GM15510 (cell line): Measurements from ENCODE around the gene PRRG3.

Experiments
- POLR2A ChIP-seq: IDR thresholded peaks from 3 replicates; pipeline ENCODE4 v1.6.1; 2011; ENCODE audit warnings: borderline replicate concordance; ENCODE audit not compliant: insufficient read length; ENCODE audit errors: extremely low read depth

PRRG3 gene

DNA sequence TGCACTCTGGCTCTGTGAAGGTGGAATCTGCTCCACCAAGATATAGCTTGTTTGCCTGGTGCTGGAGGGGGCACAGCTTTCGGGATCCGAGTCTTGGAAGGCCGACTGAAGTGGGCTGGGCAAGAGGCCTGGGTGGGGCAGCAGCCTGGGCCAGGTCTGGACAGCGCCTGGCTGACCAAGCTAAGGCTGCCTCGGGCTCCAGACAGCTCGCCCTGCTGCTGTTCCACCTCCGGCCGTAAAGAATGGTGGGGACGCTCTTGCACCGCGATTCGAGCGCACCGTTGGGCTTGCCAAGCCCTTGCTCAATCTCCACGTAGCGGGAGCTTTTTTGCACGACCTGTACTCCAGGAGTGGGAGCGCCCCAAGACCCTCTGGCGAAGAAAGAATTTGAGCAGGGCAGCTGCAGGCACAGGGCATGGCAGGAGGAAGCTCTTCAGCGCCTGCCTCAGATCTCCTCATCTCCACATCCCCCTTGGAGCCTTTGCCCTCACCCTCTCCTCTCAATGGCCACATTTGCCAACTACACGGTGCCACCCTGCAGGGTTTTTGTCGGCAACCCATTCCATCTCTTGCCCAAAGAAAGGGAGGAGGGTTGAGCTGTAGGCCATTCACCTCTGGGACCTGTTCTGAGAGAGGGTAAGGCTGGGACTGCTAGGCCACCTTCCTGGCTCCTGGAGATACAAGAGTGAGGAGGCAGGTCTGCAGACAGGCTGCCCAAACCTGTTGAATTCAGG, 58.2 kb downstream of the PRRG3 start:
- TF ChIP-seq POLR2A = no peak

DNA sequence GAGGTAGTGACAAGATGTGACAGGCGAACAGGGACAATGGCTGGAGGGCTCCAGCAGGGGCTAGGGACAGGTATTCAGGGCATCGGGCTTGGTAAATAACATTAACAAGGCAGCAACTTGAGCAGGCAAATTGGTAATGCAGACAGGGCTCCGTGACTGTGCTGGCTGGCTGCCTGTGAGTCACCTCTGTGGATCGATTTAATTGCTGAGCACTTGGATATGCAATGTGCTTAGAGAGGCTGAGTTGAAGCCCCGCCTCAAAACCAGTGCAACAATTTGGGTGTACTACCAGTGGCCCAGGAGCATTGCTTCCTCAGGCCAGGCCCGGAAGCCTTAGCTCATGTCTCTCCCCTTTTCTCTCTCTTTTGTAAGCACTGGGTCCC, 58.8 kb downstream of the PRRG3 start:
- no peak for TF ChIP-seq POLR2A

DNA sequence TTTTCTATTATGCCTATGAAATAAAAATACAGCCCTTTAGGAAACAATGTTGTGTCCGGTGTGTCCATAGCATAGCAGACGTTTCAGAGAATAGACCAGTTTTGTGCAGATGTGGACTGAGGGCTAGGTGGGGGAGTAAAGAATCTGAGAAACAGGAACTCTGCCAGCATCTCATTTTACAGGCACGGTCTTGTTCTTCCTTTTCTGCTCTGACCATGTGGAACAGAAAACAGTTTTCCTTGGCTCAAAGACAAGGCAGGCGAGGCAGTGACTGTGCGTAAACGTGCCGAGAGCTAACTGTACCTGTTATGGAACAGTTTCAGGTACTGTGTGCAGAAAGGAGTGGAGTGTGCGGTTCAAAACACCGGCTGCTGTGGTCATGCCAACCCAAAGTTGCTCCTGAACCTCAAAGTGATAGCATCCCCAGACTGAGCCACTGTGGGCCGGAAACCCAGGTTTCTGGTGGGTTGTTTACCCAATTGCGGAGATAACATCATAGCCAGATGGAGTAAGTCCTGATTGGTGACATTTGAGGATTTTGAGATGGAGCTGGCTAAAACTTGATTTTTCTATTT, 59.5 kb downstream of the PRRG3 start:
- TF ChIP-seq POLR2A = no peak
